HG03460 (cell line): ENCODE measurements around the gene RIPOR2.
"Not testable (repeated sequence)": the region's sequence is repeated elsewhere in the genome, so short reads cannot be mapped to it uniquely, and the experiment has no call there.

Source experiments
- ATAC-seq: cut with Tn5 transposase; IDR thresholded peaks from one replicate; pipeline ENCODE4 v1.9.1; 2021; ENCODE audit not compliant: unreplicated experiment

RIPOR2 gene

GRCh38 chr6:24766680-24767462, 168.9 kb downstream of the RIPOR2 start:
- ATAC-seq = peak; percentile 61

GRCh38 chr6:24765968-24766367, 169.8 kb downstream of the RIPOR2 start:
- not testable (repeated sequence) for ATAC-seq

- ATAC-seq = not testable (repeated sequence)
These were observed 170.6 kb downstream of the RIPOR2 start for GRCh38 chr6:24764833-24765828.

- ATAC-seq = no peak
These were observed 172.2 kb downstream of the RIPOR2 start for GRCh38 chr6:24763578-24763977.

DNA sequence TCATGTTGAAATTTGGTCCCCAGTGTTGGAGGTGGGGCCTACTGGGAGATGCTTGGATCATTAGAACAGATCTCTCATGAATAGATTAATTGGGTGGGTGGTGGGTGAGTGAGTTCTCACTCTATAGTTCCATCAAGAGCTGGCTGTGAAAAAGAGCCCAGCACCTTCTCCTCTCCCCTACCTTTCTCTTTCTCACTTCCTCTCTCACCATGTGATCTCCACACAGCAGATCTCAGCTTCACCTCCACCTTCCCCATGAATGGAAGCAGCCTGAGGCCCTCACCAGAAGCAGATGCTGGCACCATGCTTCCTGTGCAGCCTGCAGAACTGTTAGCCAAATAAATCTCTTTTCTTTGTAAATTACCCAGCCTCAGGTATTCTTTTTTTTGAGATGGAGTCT, 173.9 kb downstream of the RIPOR2 start:
- no peak for ATAC-seq

- no peak for ATAC-seq
These were observed 174.4 kb downstream of the RIPOR2 start for GRCh38 chr6:24761193-24761835.

- no peak for ATAC-seq
These were observed 175.6 kb downstream of the RIPOR2 start for GRCh38 chr6:24760210-24760609.

DNA sequence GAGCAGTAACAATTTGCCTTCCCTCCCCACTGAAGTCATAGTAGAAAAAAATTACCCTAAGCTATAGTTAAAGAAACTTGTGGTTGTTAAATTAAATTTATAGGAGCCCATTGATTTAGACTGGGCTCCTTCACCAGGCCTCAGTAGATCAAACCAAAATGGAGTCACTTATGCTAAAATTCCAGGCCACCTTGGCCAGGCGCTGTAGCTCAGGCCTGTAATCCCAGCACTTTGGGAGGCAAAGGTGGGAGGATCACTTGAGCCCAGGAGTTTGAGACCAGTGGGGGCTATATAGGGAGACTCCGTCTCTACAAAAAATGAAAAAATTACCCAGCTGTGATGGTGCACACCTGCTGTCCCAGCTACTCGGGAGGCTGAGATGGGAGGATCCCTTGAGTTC, 176.0 kb downstream of the RIPOR2 start:
- no peak for ATAC-seq

DNA sequence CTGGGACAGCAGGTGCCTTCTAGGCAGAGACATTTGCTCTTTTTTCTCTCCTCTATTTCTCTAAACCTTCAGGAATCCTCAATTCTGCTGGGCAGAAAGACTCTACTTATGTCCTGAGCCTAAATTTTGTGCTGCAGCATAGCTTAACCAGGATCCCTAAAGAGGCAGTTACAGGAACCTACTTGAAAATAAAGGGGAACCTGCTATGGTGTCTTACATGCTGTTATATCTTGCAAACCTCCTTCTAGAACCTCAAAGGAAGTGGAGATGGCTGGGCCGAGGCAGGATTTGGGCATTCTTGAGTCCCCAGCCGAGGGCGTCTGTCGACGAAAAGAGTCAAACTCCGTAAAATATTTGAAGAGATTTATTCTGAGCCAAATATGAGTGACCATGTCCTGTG, 178.1 kb downstream of the RIPOR2 start:
- ATAC-seq = no peak

- no peak for ATAC-seq
These were observed 180.5 kb downstream of the RIPOR2 start for GRCh38 chr6:24755279-24755678.

- not testable (repeated sequence) for ATAC-seq
These were observed 181.4 kb downstream of the RIPOR2 start for GRCh38 chr6:24754378-24754777.
